NT2/D1 (cell line): ENCODE measurements around the gene ANKRD18B.
"Not testable (repeated sequence)": the region's sequence is repeated elsewhere in the genome, so short reads cannot be mapped to it uniquely, and the experiment has no call there.

Experiments
- DNase-seq: peaks from one replicate; pipeline ENCODE4 v3.0.0-alpha.2; 2011; ENCODE audit warnings: low read depth, low spot score
- H3K27me3 ChIP-seq: 2 replicates; pipeline ENCODE4 v1.6.0; 2011; ENCODE audit warnings: mild to moderate bottlenecking; ENCODE audit not compliant: insufficient read length, insufficient read depth
- H3K36me3 ChIP-seq: 2 replicates; pipeline ENCODE4 v1.6.1; 2011; ENCODE audit warnings: mild to moderate bottlenecking, low read length, mixed read lengths; ENCODE audit not compliant: insufficient read depth, insufficient read length
- H3K4me1 ChIP-seq: 2 replicates; pipeline ENCODE4 v1.5.1; 2011; ENCODE audit not compliant: insufficient read depth, insufficient read length
- H3K4me3 ChIP-seq: 2 replicates; pipeline ENCODE4 v1.5.1; 2011; ENCODE audit warnings: low read depth; ENCODE audit not compliant: insufficient read length
- H3K9ac ChIP-seq: 2 replicates; pipeline ENCODE4 v1.6.0; 2011; ENCODE audit warnings: low read depth; ENCODE audit not compliant: insufficient read length
- H3K9me3 ChIP-seq: 2 replicates; pipeline ENCODE4 v1.5.1; 2011; ENCODE audit warnings: mild to moderate bottlenecking, low read length; ENCODE audit not compliant: insufficient read depth

The ANKRD18B gene

DNA sequence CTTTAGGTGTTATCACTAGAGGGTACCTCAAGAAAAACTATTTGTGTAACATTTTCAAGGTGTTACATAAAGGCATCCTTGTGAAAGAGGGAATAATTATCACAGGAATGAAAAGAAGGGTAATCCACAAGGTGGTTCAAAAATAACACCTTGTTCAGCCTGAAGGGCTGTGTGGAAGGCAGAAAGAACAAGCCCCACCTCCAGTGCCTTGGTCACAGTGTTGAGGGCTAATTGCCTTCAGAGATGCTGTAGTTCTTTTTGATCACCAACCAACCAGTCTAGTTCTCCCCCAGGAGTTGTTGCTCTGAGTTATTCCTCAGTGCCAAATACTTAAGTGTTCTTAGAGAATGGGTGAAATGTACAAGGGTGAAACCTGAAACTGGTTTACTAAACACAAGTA lies 43.7 kb downstream of the ANKRD18B start:
- H3K27me3 ChIP-seq, H3K36me3 ChIP-seq, H3K4me1 ChIP-seq, DNase-seq, H3K9me3 ChIP-seq, H3K9ac ChIP-seq, H3K4me3 ChIP-seq: not testable (repeated sequence)

DNA sequence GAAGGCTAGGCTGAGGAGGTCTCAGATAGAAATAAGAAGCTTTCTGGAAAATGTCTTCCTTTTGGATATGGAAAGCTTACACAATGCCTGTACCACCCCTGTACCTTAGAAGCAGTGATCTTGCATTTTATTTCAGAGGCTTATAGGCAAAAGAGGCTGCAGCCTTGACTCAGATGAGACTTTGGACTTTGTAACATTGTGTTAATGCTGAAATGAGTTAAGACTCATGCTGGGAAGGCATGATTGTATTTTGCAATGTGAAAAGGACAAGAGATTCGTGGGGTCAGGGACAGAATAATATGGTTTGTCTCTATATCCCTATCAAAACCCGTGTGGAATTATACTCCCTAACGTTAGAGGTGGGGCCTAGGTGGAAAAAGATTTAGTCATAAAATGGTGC lies 53.7 kb downstream of the ANKRD18B start:
- H3K36me3 ChIP-seq: peaks cover 23% of the 10 kb centered on the region
- not testable (repeated sequence) for H3K27me3 ChIP-seq, H3K9ac ChIP-seq, H3K9me3 ChIP-seq, H3K4me1 ChIP-seq, DNase-seq, H3K4me3 ChIP-seq

DNA sequence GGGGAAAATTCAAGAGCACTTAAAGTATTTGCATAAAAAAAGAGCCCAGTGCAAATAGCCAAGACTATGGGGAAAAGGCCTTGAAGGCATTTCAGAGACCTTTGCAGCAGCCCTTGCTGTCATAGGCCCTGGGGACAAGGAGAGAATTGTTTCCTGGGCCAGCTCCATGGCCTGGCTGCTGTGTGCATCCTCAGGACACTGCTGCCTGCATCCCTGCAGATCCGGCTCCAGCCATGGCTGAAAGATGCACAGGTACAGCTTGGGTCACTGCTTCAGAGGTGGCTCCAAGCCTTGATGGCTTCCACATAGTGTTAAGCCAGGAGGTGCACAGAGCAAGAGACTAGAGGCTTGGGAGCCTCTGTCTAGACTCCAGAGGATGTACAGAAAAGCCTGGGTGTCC lies 55.9 kb downstream of the ANKRD18B start:
- H3K9ac ChIP-seq, H3K27me3 ChIP-seq, DNase-seq, H3K4me3 ChIP-seq, H3K9me3 ChIP-seq, H3K4me1 ChIP-seq: not testable (repeated sequence)
- H3K36me3 ChIP-seq: peaks cover 14% of the 10 kb centered on the region

- not testable (repeated sequence) for H3K9me3 ChIP-seq, DNase-seq, H3K9ac ChIP-seq, H3K4me3 ChIP-seq, H3K36me3 ChIP-seq, H3K4me1 ChIP-seq, H3K27me3 ChIP-seq
Measured at GRCh38 chr9:33582686-33583085, 58.6 kb downstream of the ANKRD18B start.

DNA sequence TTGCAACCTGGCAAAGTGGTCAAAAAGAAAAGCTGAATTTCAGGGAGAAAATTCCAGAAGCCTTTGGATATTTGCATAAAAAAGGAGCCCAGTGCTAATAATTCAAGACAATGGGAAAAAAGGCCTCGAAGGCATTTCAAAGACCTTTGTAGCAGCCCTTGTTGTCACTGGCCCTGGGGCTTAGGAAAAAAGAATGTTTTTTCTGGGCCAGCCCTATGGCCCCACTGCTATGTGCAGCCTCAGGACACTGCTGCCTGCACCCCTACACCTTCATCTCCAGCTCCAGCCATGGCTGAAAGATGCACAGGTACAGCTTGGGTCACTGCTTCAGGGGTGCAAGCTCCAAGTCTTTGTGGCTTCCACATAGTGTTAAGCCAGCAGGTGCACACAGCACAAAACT lies 62.1 kb downstream of the ANKRD18B start:
- H3K4me3 ChIP-seq, H3K4me1 ChIP-seq, H3K27me3 ChIP-seq, H3K9ac ChIP-seq, H3K9me3 ChIP-seq, H3K36me3 ChIP-seq: not testable (repeated sequence)
- DNase-seq: peak; percentile 23

- not testable (repeated sequence) for H3K27me3 ChIP-seq, H3K4me3 ChIP-seq, DNase-seq, H3K4me1 ChIP-seq, H3K36me3 ChIP-seq, H3K9me3 ChIP-seq, H3K9ac ChIP-seq
Measured at GRCh38 chr9:33587799-33588198, 63.7 kb downstream of the ANKRD18B start.

GRCh38 chr9:33588876-33589275 lies 64.8 kb downstream of the ANKRD18B start:
- H3K36me3 ChIP-seq, H3K9ac ChIP-seq, H3K9me3 ChIP-seq: not testable (repeated sequence)

DNA sequence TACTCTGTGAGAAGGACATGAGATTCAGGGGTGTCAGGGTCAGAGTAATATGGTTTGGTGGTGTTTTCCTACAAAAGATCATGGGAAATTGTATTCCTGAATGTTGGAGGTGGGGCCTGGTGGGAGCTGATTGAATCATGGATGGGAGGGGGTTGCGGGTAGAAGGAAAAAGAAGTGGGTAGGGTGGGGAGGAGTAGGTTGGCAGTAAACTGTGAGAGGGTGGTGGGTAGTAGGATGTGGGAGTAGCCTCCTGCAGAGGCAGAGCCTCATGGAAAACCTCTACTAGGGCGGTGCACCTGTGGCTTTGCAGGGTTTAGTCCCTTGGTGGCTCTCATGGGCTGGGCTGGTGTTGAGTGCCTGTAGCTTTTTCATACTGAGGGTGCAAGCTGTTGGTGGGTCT lies 66.8 kb downstream of the ANKRD18B start:
- H3K4me1 ChIP-seq, H3K9me3 ChIP-seq, H3K4me3 ChIP-seq, H3K9ac ChIP-seq, H3K36me3 ChIP-seq, H3K27me3 ChIP-seq, DNase-seq: not testable (repeated sequence)

More at GRCh38 chr9:33588876-33589275, 64.8 kb downstream of the ANKRD18B start:
- H3K4me1 ChIP-seq, H3K27me3 ChIP-seq, H3K4me3 ChIP-seq, DNase-seq: not testable (repeated sequence)

DNA sequence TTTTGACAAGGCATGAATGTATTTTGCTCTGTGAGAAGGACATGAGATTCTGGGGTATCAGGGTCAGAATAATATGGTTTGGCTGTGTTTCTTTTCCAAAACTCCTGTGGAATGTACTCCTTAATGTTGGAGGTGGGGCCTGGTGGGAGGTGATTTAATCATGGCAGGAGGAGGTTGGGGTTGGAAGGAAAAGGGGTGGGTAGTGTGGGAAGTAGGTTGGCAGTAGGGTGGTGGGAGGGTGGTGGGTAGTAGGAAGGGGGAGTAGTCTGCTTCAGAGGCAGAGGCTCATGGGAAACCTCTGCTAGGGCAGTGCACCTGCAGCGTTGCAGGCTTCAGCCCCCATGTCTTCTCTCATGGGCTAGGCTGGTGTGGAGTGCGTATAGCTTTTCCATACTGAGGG lies 72.9 kb downstream of the ANKRD18B start:
- not testable (repeated sequence) for H3K4me3 ChIP-seq, DNase-seq, H3K36me3 ChIP-seq, H3K27me3 ChIP-seq, H3K9ac ChIP-seq, H3K9me3 ChIP-seq, H3K4me1 ChIP-seq

- not testable (repeated sequence) for H3K4me1 ChIP-seq, H3K9me3 ChIP-seq, H3K9ac ChIP-seq, H3K36me3 ChIP-seq, DNase-seq, H3K27me3 ChIP-seq, H3K4me3 ChIP-seq
Measured at GRCh38 chr9:33597386-33597785, 73.3 kb downstream of the ANKRD18B start.

- not testable (repeated sequence) for H3K27me3 ChIP-seq, H3K4me1 ChIP-seq, H3K9me3 ChIP-seq, H3K36me3 ChIP-seq, H3K4me3 ChIP-seq, H3K9ac ChIP-seq, DNase-seq
Measured at GRCh38 chr9:33598796-33599379, 74.8 kb downstream of the ANKRD18B start.

GRCh38 chr9:33600911-33601310 lies 76.9 kb downstream of the ANKRD18B start:
- not testable (repeated sequence) for H3K4me3 ChIP-seq

DNA sequence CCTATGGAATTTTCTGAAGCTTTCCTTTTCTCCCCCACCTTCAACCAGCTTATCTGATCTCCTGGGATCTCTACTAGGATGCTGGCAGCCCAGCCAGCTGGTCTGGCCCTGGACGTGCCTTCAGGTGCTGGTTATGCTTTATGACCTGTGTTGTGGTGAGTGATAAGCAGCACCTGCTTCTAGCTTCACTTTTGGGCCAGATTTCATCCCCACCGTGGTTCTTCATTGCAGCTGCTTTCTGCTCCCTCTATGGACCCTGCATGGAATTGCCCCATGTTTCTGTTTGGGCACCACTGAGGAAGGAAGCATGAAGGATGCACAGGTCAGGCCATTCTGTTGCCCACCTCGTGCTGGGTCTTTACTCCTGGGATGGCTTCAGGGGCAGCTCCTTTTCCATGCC lies 80.2 kb downstream of the ANKRD18B start:
- not testable (repeated sequence) for H3K9ac ChIP-seq, H3K4me1 ChIP-seq, H3K27me3 ChIP-seq, H3K36me3 ChIP-seq, H3K9me3 ChIP-seq, DNase-seq, H3K4me3 ChIP-seq

More at GRCh38 chr9:33600911-33601310, 76.9 kb downstream of the ANKRD18B start:
- H3K4me1 ChIP-seq, H3K27me3 ChIP-seq, H3K9ac ChIP-seq, H3K36me3 ChIP-seq, DNase-seq, H3K9me3 ChIP-seq: not testable (repeated sequence)
